NK-92 (cell line): ENCODE results near the gene HHAT.

ENCODE experiments used
- DNase-seq: peaks from one replicate; lab custom pipeline; 2025; ENCODE audit not compliant: unreplicated experiment; lab: John Stamatoyannopoulos, UW

The HHAT gene

GRCh38 chr1:210674151-210674550, 345.4 kb downstream of the HHAT start:
- no peak for DNase-seq

GRCh38 chr1:210676539-210676938, 347.8 kb downstream of the HHAT start:
- DNase-seq = no peak

GRCh38 chr1:210677533-210677932, 348.8 kb downstream of the HHAT start:
- DNase-seq = no peak

GRCh38 chr1:210678306-210678705, 349.6 kb downstream of the HHAT start:
- no peak for DNase-seq

- no peak for DNase-seq
These were observed 352.5 kb downstream of the HHAT start for GRCh38 chr1:210681158-210681557.

- DNase-seq = no peak
These were observed 354.8 kb downstream of the HHAT start for GRCh38 chr1:210683403-210684047.

- DNase-seq = no peak
These were observed 356.0 kb downstream of the HHAT start for GRCh38 chr1:210684466-210685294.

- DNase-seq = no peak
These were observed 356.6 kb downstream of the HHAT start for GRCh38 chr1:210685295-210685650.

GRCh38 chr1:210686841-210687240, 358.1 kb downstream of the HHAT start:
- DNase-seq = no peak

GRCh38 chr1:210687582-210688279, 359.0 kb downstream of the HHAT start:
- no peak for DNase-seq

GRCh38 chr1:210688512-210689234, 360.0 kb downstream of the HHAT start:
- DNase-seq = no peak

GRCh38 chr1:210689826-210690225, 361.1 kb downstream of the HHAT start:
- DNase-seq = no peak

- DNase-seq = no peak
These were observed 361.5 kb downstream of the HHAT start for GRCh38 chr1:210690236-210690635.

- no peak for DNase-seq
These were observed 362.4 kb downstream of the HHAT start for GRCh38 chr1:210691039-210691610.

GRCh38 chr1:210692796-210693195, 364.1 kb downstream of the HHAT start:
- DNase-seq = no peak

GRCh38 chr1:210695026-210695425, 366.3 kb downstream of the HHAT start:
- no peak for DNase-seq

- DNase-seq = no peak
These were observed 368.0 kb downstream of the HHAT start for GRCh38 chr1:210696709-210697108.

- no peak for DNase-seq
These were observed 368.5 kb downstream of the HHAT start for GRCh38 chr1:210697185-210697584.

GRCh38 chr1:210698661-210699060, 370.0 kb downstream of the HHAT start:
- DNase-seq = no peak

- DNase-seq = no peak
These were observed 371.4 kb downstream of the HHAT start for GRCh38 chr1:210700083-210700482.

GRCh38 chr1:210700511-210700910, 371.8 kb downstream of the HHAT start:
- DNase-seq = no peak
